ENCODE results near the gene VSTM2L.
A peak's percentile ranks its signal among the peaks of the same experiment; 100 is the strongest.

The VSTM2L gene

GRCh38 chr20:37879843-37880242 lies 23.1 kb upstream of the VSTM2L start:
- DNase-seq: no peak

- DNase-seq: peak; percentile 50 to 62
These were observed 22.0 kb upstream of the VSTM2L start for GRCh38 chr20:37880726-37881591.

GRCh38 chr20:37881601-37882343 lies 21.2 kb upstream of the VSTM2L start:
- peak in 1 of 2 experiments; percentile 16 for DNase-seq

GRCh38 chr20:37882961-37883712 lies 19.8 kb upstream of the VSTM2L start:
- DNase-seq: no peak

GRCh38 chr20:37885042-37885441 lies 17.9 kb upstream of the VSTM2L start:
- DNase-seq: no peak

GRCh38 chr20:37885593-37886503 lies 17.1 kb upstream of the VSTM2L start:
- no peak for DNase-seq

- DNase-seq: peak in 1 of 2 experiments; percentile 25
These were observed 16.1 kb upstream of the VSTM2L start for GRCh38 chr20:37886851-37887297.

GRCh38 chr20:37888641-37889040 lies 14.3 kb upstream of the VSTM2L start:
- no peak for DNase-seq

GRCh38 chr20:37890108-37890507 lies 12.8 kb upstream of the VSTM2L start:
- no peak for DNase-seq

GRCh38 chr20:37890643-37891042 lies 12.3 kb upstream of the VSTM2L start:
- DNase-seq: no peak

GRCh38 chr20:37892001-37892400 lies 10.9 kb upstream of the VSTM2L start:
- DNase-seq: no peak

GRCh38 chr20:37893566-37894241 lies 9.2 kb upstream of the VSTM2L start:
- no peak for DNase-seq

- no peak for DNase-seq
These were observed 8.5 kb upstream of the VSTM2L start for GRCh38 chr20:37894454-37894853.

- DNase-seq: no peak
These were observed 7.8 kb upstream of the VSTM2L start for GRCh38 chr20:37895166-37895565.

- DNase-seq: no peak
These were observed 5.9 kb upstream of the VSTM2L start for GRCh38 chr20:37896932-37897548.

GRCh38 chr20:37898233-37899104 lies 4.5 kb upstream of the VSTM2L start:
- DNase-seq: no peak

- no peak for DNase-seq
These were observed 3.6 kb upstream of the VSTM2L start for GRCh38 chr20:37899105-37900045.

GRCh38 chr20:37901240-37901639 lies 1.7 kb upstream of the VSTM2L start:
- DNase-seq: no peak

All from SHP77 (cell line).